Measurements from ENCODE around the gene KCNK6. TPM values are rescaled to one million over a fixed set of nuclear protein-coding genes. Genes with fewer than 3 reads are reported as not detected.

KCNK6 gene
- polyA plus RNA-seq, 1 donor (not counting 4 experiments of a cell fraction or from before 2014, with no cell fraction given) = 23.9 TPM

- no peaks in the 10 kb centered on the region for H3K9me1 ChIP-seq (ENCODE audit: control insufficient read depth, extremely low read depth, insufficient read depth, low read length)
- peaks cover 35% of the 10 kb centered on the region for H3K79me2 ChIP-seq (ENCODE audit: control insufficient read depth, insufficient read depth, low read length)
- FAIRE-seq = peak; percentile 89
- H3K9me3 ChIP-seq (ENCODE audit: control insufficient read depth, low read depth, low read length) = no peaks in the 10 kb centered on the region
- dilution Hi-C loops (cut with MboI; ENCODE audit: extremely low pct_ligation_motif_present, low sequenced_read_pairs) = no loop called here
- no peak for DNase-seq (ENCODE audit: low read depth, low spot score)
- peaks cover 56 to 69% of the 10 kb centered on the region in 2 experiments for H3K36me3 ChIP-seq (ENCODE audit: control insufficient read depth in 2 of 2, extremely low read depth in 1 of 2, insufficient read depth in 2 of 2, low read length in 2 of 2)
- peaks cover 6% of the 10 kb centered on the region for H4K20me1 ChIP-seq (ENCODE audit: control insufficient read depth, extremely low read depth, insufficient read depth, low read length)
- no peak overlapping the region for H3K4me2 ChIP-seq (ENCODE audit: control insufficient read depth, extremely low read depth, insufficient read depth, low read depth, low read length)
- H3K27ac ChIP-seq (ENCODE audit: control insufficient read depth, insufficient read depth, low read length) = peak overlapping the region; percentile 81
- H3K4me1 ChIP-seq (ENCODE audit: control insufficient read depth, extremely low read depth, insufficient read depth, low read length) = peaks cover 36% of the 10 kb centered on the region
- TF ChIP-seq CTCF (optimal IDR thresholded peaks at IDR 0.05 in 1 of 3, IDR thresholded peaks at IDR 0.05 in 1 of 3, conservative IDR thresholded peaks at IDR 0.05 in 1 of 3; ENCODE audit: extremely low read depth in 1 of 3, insufficient read depth in 2 of 3, low read length in 3 of 3) (no peak), EZH2 (IDR thresholded peaks at IDR 0.05; ENCODE audit: low read length) (no peak)
- H2AFZ ChIP-seq (ENCODE audit: control insufficient read depth, low read length) = no peak overlapping the region
- peak overlapping the region; percentile 58 for H3K9ac ChIP-seq (ENCODE audit: control insufficient read depth, extremely low read depth, insufficient read depth, low read length)
- H3K27me3 ChIP-seq (ENCODE audit: control insufficient read depth, extremely low read depth, insufficient read depth, low read length) = no peaks in the 10 kb centered on the region
- H3K4me3 ChIP-seq (ENCODE audit: control insufficient read depth in 2 of 3, extremely low read depth in 1 of 3, insufficient read depth in 2 of 3, low read depth in 1 of 3, low read length in 3 of 3) = no peak overlapping the region
Observed at GRCh38 chr19:38290631-38291147, 29.0 kb upstream of the KCNK6 start.

- Histone ChIP-seq H3K27ac (ENCODE audit: control insufficient read depth, insufficient read depth, low read length) (no peak overlapping the region), H3K9me1 (ENCODE audit: control insufficient read depth, extremely low read depth, insufficient read depth, low read length) (no peaks in the 10 kb centered on the region), H3K9ac (ENCODE audit: control insufficient read depth, extremely low read depth, insufficient read depth, low read length) (no peak overlapping the region), H3K36me3 (ENCODE audit: control insufficient read depth in 2 of 2, extremely low read depth in 1 of 2, insufficient read depth in 2 of 2, low read length in 2 of 2) (peaks cover 52 to 64% of the 10 kb centered on the region in 2 experiments), H3K9me3 (ENCODE audit: control insufficient read depth, low read depth, low read length) (no peaks in the 10 kb centered on the region), H4K20me1 (ENCODE audit: control insufficient read depth, extremely low read depth, insufficient read depth, low read length) (peaks cover 4% of the 10 kb centered on the region), H3K27me3 (ENCODE audit: control insufficient read depth, extremely low read depth, insufficient read depth, low read length) (no peaks in the 10 kb centered on the region), H2AFZ (ENCODE audit: control insufficient read depth, low read length) (no peak overlapping the region), H3K4me1 (ENCODE audit: control insufficient read depth, extremely low read depth, insufficient read depth, low read length) (peaks cover 48% of the 10 kb centered on the region), H3K4me2 (ENCODE audit: control insufficient read depth, extremely low read depth, insufficient read depth, low read depth, low read length) (no peak overlapping the region), H3K4me3 (ENCODE audit: control insufficient read depth in 2 of 3, extremely low read depth in 1 of 3, insufficient read depth in 2 of 3, low read depth in 1 of 3, low read length in 3 of 3) (no peak overlapping the region), H3K79me2 (ENCODE audit: control insufficient read depth, insufficient read depth, low read length) (peaks cover 27% of the 10 kb centered on the region)
- no peak for DNase-seq (ENCODE audit: low read depth, low spot score)
- no peak for FAIRE-seq
- TF ChIP-seq CTCF (optimal IDR thresholded peaks at IDR 0.05 in 1 of 3, IDR thresholded peaks at IDR 0.05 in 1 of 3, conservative IDR thresholded peaks at IDR 0.05 in 1 of 3; ENCODE audit: extremely low read depth in 1 of 3, insufficient read depth in 2 of 3, low read length in 3 of 3) (no peak), EZH2 (IDR thresholded peaks at IDR 0.05; ENCODE audit: low read length) (no peak)
- dilution Hi-C loops (cut with MboI; ENCODE audit: extremely low pct_ligation_motif_present, low sequenced_read_pairs) = no loop called here
Observed at GRCh38 chr19:38291855-38292254, 27.8 kb upstream of the KCNK6 start.
